ENCODE data around the gene SDK2. TPM values are rescaled to one million over a fixed set of nuclear protein-coding genes. Genes with fewer than 3 reads are reported as not detected.
A peak's percentile ranks its signal among the peaks of the same experiment; 100 is the strongest.

SDK2 gene
- 0.10 TPM for total RNA-seq (2013)
- under 1 TPM in 1 of 3 donors, not detected in 2; 0.01 TPM for polyA plus RNA-seq
- polyA minus RNA-seq, result under 0.01 and 0.08 TPM in 2 replicates
- 0.49 to 22.6 (median 1.7) reads per million in 11 experiments for total RNA-seq

GRCh38 chr17:73644145-73645049 is at the start of gene SDK2:
TSS of gene SDK2 (minus strand) at chr17:73644445. CDS start at chr17:73644088, 357 bp downstream.
- Histone ChIP-seq H3K4me3 (replicated peaks in 1 of 3; ENCODE audit: low read depth in 2 of 3, low read length in 3 of 3) (peak within 1 kb of the TSS in 2 of 3 experiments; percentile 16 to 63), H2AFZ (ENCODE audit: insufficient read depth, low read depth, low read length, poor library complexity, severe bottlenecking) (peak within 1 kb of the TSS; percentile 63), H3K4me1 (ENCODE audit: control insufficient read depth in 1 of 2, insufficient read depth in 2 of 2, low read length in 2 of 2) (peaks cover 21 to 29% of the 10 kb centered on the region in 2 donors), H3K4me2 (replicated peaks; ENCODE audit: extremely low read depth, low read length, poor library complexity, severe bottlenecking) (peak within 1 kb of the TSS; percentile 70), H3K9me3 (replicated peaks in 1 of 2; ENCODE audit: control insufficient read depth in 1 of 2, insufficient read depth in 1 of 2, low read length in 2 of 2) (peaks cover 0 to 18% of the 10 kb centered on the region in 2 donors), H4K20me1 (ENCODE audit: insufficient read depth, low read length) (no peaks in the 10 kb centered on the region), H3K79me2 (ENCODE audit: insufficient read depth, low read length) (no peaks in the 10 kb centered on the region), H3K27ac (ENCODE audit: low read depth in 1 of 2, low read length in 2 of 2) (no peak within 1 kb of the TSS), H3K27me3 (ENCODE audit: control insufficient read depth in 2 of 2, insufficient read depth in 2 of 2, low read length in 2 of 2) (peaks cover 53 to 61% of the 10 kb centered on the region in 2 donors), H3K9ac (ENCODE audit: insufficient read depth, low read length, poor library complexity, severe bottlenecking) (peak within 1 kb of the TSS; percentile 21), H3K36me3 (replicated peaks in 1 of 2; ENCODE audit: control insufficient read depth in 1 of 2, insufficient read depth in 2 of 2, low read length in 2 of 2) (no peaks in the 10 kb centered on the region)
- peaks cover 19% of the 10 kb centered on the region for H3K4me1 Mint-ChIP-seq
- H3K27me3 Mint-ChIP-seq (ENCODE audit: low read depth in 3 of 3), result peaks cover 62 to 77% (median 64%) of the 10 kb centered on the region in 3 donors
- intact Hi-C loops (cut with micrococcal nuclease), result loop anchor here (5.0 kb wide), 1 partner anchor 68 kb away; no protein-coding TSS in a partner anchor
- H3K9me3 Mint-ChIP-seq, result peaks cover 0 to 9% (median 1%) of the 10 kb centered on the region in 7 donors
- no peak within 1 kb of the TSS for H3K27ac Mint-ChIP-seq
- no peak for DNase-seq
- TF ChIP-seq CTCF (IDR thresholded peaks at IDR 0.05), result no peak
- peak within 1 kb of the TSS; percentile 60 to 89 for H3K4me3 Mint-ChIP-seq
- under 1% methylated on average over 100 of the region's 105 CpGs for whole genome bisulfite sequencing (ENCODE audit: insufficient coverage)
- peaks cover 0 to 4% of the 10 kb centered on the region in 2 donors for H3K36me3 Mint-ChIP-seq

- no peak for DNase-seq
- Histone ChIP-seq H3K4me3 (replicated peaks in 1 of 3; ENCODE audit: low read depth in 2 of 3, low read length in 3 of 3) (no peak overlapping the region), H4K20me1 (ENCODE audit: insufficient read depth, low read length) (no peaks in the 10 kb centered on the region), H3K9me3 (replicated peaks in 1 of 2; ENCODE audit: control insufficient read depth in 1 of 2, insufficient read depth in 1 of 2, low read length in 2 of 2) (peaks cover 0 to 16% of the 10 kb centered on the region in 2 donors), H3K9ac (ENCODE audit: insufficient read depth, low read length, poor library complexity, severe bottlenecking) (no peak overlapping the region), H3K4me1 (ENCODE audit: control insufficient read depth in 1 of 2, insufficient read depth in 2 of 2, low read length in 2 of 2) (peaks cover 46 to 47% of the 10 kb centered on the region in 2 donors), H3K79me2 (ENCODE audit: insufficient read depth, low read length) (no peaks in the 10 kb centered on the region), H3K27ac (ENCODE audit: low read depth in 1 of 2, low read length in 2 of 2) (no peak overlapping the region), H3K36me3 (replicated peaks in 1 of 2; ENCODE audit: control insufficient read depth in 1 of 2, insufficient read depth in 2 of 2, low read length in 2 of 2) (no peaks in the 10 kb centered on the region), H3K4me2 (replicated peaks; ENCODE audit: extremely low read depth, low read length, poor library complexity, severe bottlenecking) (no peak overlapping the region), H3K27me3 (ENCODE audit: control insufficient read depth in 2 of 2, insufficient read depth in 2 of 2, low read length in 2 of 2) (no peaks in the 10 kb centered on the region), H2AFZ (ENCODE audit: insufficient read depth, low read depth, low read length, poor library complexity, severe bottlenecking) (no peak overlapping the region)
- intact Hi-C loops (cut with micrococcal nuclease), result no loop called here
- H3K27me3 Mint-ChIP-seq (ENCODE audit: low read depth in 3 of 3), result peaks cover 0 to 3% (median 0%) of the 10 kb centered on the region in 3 donors
- peak overlapping the region in 2 of 7 donors; percentile 11 to 26 for H3K27ac Mint-ChIP-seq
- H3K4me3 Mint-ChIP-seq, result no peak overlapping the region
- H3K36me3 Mint-ChIP-seq, result peaks cover 0 to 2% of the 10 kb centered on the region in 2 donors
- 96% methylated on average over 12 of the region's 12 CpGs for WGBS (ENCODE audit: insufficient coverage)
- H3K4me1 Mint-ChIP-seq, result peaks cover 59% of the 10 kb centered on the region
- H3K9me3 Mint-ChIP-seq, result peaks cover 9 to 18% (median 12%) of the 10 kb centered on the region in 7 donors
- no peak for TF ChIP-seq CTCF (IDR thresholded peaks at IDR 0.05)
These were observed 48.8 kb upstream of the SDK2 start for GRCh38 chr17:73693071-73693470.
